HG03159 (cell line): Measurements from ENCODE around the gene PPP2R1B.
"Not testable (repeated sequence)": the region's sequence is repeated elsewhere in the genome, so short reads cannot be mapped to it uniquely, and the experiment has no call there.

Source experiments
- ATAC-seq: cut with Tn5 transposase; IDR thresholded peaks from one replicate; pipeline ENCODE4 v1.9.1; 2021; ENCODE audit warnings: mild to moderate bottlenecking, moderate library complexity; ENCODE audit not compliant: unreplicated experiment

PPP2R1B gene

DNA sequence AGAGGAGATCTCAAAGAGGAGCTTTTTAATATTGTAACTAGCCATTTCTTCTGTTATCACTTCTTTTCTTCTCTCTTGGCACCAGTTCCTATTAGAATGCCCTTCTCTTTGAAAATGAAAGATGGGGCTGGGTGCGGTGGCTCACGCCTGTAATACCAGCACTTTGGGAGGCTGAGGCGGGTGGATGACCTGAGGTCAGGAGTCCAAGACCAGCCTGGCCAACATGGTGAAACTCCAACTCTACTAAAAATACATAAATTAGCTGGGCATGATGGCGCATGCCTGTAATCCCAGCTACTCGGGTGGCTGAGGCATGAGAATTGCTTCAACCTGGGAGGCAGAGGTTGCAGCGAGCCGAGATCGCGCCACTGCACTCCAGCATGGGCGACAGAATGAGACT, 18.1 kb upstream of the PPP2R1B start:
- not testable (repeated sequence) for ATAC-seq

DNA sequence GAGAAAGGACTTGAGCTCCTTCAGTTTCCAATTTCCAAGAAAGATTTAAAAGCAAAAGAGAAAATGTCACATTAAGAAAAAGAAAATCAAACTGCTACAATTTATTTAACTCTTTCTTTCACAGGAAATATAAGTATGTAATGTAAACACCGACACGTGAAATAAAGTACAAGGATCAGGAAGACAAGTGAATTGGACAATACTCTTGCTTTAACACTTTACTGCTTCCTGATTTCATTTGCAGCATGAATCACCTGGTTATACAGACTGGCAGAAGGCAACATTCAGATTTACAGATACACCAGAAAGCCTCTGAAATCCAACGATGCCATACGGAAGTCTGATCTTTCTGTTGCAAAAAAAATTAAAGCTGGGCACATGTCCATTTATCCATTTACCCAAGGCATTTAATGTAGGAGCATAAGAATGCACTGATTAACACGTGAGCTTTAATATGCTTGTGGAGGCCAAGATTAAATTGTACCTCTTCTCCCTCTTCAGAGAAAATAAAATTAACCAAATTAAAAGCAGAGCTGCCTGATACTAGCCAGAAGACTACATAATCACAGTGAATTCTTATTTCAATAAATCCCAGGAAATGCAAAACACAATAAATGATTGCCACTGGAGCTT, 16.0 kb upstream of the PPP2R1B start:
- no peak for ATAC-seq

DNA sequence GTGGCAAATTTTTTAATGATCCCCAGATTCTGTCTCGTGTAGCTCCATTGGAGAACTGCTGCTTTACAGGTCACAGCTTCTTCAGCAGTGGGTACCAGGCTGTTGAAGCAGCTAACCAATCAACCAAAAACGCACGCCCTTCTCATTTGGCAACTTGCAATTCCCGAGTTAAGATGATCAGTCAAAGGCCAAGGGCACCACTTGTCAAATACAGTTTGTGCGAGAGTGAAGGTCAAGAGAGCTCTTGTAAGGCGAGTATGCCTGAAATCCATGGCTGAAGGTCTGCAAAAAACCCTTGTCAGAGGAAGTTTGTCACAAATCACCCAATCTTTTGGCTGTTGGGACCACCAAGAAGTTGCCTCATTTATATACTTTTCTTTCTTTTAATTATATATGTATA, 12.9 kb upstream of the PPP2R1B start:
- ATAC-seq = no peak

DNA sequence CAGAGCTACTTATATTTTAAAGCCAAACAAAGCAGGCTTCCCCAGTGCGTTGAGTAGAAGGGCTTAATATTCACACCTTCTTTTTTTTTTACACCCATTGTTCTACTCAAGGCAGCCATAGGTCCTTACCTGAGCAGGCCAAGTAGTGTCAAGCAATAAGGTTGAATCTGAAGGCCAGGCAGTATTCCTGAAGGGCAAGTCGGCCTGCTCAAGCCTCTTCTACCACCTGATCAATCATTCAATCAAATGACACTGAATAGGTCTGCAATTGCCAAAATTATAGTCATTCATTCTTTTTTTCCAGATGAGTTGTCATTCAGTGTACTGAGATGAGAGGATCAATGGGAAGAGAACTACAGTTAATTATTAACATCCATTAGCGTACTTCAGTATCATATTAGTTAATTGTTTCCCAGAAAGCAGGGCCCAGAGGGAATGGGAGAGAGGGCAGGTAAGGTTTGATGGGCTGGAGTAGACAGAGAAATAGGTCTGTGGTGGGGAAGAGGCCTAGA, 11.9 kb upstream of the PPP2R1B start:
- no peak for ATAC-seq

DNA sequence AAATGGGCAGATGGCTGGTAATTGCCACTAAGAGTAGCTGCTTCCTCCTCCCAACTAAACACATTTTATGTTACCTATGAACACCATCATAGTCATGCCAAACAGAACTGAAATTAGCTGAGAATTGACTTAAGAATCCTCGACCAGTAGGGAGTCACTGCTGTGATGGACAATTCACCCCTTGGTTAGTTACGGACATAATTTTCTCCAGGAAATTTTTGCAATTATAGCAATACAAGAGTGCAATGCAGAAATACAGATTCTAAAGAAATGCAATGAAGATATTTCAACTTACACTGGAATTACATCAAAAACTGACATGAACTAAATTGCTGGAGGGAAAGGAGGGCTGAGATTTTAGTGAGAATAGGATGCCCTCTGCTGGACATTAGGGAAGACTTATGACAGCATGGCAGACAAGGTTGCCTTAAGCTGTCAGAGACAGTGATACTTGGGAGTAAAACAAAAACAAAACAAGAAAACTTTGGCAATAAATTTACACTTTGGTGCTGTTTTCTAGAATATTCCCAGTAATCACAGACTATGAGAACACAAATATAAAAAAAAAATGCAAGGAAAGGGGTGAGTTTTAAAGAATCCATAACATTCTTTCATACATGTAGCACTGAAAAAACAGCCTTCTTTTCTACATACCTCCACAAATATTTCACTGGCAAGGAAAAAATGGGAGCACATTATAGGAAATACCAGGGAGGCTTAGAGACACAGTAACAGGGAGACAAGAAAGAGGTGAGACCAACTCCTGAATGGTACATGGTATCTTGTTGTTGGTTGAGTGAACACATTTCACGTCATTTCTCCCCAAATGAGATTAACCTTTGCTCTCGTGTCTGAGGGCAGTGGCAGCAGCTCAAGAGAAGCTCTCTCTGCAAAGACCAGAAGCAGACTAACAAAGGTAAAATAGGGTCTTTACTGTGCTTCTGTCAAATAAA, 11.2 kb upstream of the PPP2R1B start:
- peak; percentile 55 for ATAC-seq

DNA sequence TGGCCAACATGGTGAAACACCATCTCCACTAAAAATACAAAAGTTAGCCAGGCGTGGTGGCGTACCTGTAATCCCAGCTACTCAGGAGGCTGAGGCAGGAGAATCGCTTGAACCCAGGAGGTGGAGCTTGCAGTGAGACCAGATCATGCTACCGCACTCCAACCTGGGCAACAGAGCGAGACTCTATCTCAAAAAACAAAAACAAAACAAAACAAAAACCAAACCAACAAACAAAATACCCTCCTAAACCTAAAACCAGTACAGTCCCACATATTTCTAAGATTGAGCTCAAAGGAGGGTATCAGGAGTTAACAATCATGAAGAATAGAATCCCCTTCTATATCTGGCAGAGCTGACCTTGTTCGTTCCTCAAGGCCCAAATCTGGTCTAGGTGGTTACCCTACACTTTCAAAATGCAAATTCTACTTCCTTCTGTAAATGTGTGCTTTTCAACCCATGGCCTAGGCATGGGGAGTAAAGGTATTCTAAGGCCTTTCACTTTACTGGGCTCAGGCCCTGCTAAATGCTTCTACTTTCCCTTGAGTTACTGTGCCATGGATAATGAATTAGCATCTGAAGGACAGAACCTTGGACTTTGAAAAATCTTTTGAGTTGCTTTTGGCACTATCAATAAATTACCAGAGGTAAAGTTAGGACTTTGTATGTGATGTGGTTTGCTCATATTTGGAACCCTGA, 10.4 kb upstream of the PPP2R1B start:
- peak; percentile 94 for ATAC-seq

DNA sequence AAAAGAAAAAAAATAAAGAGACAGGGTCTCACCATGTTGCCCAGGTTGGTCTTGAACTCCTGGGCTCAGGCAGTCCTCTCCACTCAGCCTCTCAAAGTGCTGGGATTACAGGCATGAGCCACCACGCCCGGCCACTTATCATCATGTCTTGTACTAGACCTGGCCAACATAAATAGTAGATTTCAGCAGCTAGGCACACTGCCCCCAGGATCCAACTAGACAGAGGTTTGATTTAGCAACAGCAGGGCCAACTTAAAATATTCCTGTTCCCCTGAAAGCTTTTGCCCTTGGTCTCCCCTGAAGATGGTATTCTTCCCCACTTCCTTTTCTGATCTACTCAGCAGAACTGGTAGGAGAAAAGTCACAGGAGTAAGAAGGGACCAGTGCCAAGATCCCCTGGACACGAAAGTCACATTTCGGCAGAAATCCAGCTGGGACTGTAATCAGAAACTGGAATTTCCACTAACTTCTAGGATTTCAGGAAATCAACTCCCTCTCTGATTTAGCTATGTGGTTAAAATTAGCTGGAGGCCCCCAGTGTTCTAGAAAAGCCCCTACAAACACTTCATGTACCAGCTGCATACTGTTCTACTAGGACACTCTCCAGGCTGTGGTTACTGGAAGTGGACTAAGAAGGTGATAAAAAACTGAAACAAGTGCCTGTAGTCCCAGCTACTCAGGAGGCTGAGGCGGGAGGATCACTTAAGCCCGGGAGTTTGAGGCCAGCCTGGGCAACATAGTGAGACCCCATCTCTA, 8.9 kb upstream of the PPP2R1B start:
- no peak for ATAC-seq

DNA sequence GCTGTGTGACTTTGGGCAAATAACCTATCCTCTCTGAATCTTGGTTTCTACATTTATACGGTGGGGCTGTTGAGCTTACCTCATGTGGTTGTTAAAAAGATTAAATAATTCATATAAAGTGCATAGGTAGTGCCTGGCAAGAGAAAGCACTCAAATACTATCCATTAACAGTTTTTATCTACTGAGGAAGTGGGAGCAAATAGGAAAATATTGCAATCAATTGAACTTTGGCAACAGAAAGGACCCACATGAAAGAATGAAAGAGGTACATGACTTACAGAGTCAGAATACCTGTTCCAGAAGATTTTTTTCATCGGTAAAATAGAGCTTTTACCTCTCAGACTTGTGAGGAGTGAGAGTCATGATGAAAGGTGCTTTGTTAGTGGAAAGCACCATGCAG, 6.3 kb upstream of the PPP2R1B start:
- ATAC-seq = no peak

DNA sequence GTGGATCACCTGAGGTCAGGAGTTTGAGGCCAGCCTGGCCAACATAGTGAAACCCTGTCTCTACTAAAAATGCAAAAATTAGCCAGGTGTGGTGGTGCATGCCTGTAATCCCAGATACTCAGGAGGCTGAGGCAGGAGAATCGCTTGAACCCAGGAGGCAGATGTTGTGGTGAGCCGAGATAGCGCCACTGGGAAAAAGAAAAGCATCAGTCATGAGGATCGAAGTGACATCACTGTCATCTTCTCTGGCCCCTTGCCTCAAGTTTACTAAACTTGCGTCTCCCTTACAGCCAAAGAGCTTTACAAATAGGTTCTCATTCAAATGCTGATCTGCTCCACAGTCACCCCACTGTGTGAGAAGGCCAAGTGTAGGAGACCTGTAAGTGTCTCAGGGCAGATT, 5.0 kb upstream of the PPP2R1B start:
- ATAC-seq = not testable (repeated sequence)

DNA sequence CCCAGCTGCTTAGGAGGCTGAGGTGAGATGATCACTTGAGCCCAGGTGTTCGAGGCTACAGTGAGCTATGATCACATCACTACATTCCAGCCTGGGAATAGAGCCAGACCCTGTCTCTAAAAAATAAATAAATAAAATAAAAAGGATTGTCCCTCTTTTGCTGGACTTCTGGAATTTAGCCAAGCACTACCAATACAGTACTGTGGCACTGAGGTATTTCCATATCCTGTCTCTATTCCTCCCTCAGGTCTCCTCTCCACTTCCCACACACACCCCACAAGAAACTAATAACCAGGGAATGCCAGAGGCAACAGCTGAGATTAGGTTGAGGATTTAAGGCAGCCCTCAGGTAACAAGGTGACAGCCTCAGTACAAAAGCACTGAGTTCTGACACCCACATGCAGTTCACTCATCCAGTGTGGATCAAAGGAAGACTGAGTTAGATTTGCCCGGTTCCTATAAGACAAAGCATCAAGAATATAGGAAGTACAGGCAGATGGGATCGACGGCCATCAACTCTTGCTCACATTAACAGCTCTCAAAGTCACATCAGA, 4.5 kb upstream of the PPP2R1B start:
- ATAC-seq = no peak

DNA sequence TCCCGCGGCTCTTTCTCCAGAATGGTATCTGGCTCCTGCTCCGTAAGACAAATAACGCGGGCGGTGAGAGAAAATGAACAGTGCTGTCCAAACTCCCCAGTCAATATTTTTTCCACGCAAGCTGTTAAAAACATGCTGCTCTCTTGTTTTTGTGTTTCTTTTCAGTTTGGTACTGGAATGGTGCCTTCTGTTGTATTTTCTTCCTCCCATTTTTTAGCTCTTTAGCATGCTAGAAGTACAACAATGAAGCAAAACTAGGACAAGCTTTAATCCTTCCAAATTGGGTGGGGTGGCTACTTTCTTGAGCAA, 599 bp upstream of the PPP2R1B start:
- peak; percentile 3 for ATAC-seq

DNA sequence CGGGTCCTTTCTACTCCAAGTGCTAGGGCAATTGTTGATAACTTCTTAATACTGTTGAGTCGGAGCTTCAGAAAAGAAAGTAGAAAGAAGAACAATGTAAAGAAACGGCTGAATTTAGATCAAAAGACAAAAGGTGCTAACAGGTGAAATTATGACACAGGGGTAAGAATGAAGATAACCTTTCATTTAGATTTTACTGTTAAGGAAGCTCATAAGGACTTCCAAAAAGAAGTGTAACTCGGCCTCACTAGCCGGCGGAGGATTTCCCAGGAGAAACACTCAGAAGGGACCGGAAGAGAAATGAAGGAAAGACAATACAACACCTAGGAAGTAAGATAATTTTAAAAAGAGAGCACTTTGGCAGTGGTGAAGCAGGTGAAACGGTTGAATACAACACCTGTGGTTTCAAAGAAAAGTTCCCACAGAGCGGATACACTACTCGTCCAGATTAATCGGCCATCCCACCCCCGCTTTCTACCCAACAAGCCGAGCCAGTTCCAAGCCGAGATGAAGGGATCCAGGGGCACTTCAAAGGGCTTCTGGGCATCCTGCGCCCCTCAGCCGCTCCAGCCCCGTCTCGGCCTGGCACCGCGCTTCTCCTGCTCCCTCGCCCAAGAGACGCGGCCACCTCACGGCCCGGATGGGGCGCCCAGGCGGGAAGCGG, 737 bp downstream of the PPP2R1B start:
- ATAC-seq = peak; percentile 41

DNA sequence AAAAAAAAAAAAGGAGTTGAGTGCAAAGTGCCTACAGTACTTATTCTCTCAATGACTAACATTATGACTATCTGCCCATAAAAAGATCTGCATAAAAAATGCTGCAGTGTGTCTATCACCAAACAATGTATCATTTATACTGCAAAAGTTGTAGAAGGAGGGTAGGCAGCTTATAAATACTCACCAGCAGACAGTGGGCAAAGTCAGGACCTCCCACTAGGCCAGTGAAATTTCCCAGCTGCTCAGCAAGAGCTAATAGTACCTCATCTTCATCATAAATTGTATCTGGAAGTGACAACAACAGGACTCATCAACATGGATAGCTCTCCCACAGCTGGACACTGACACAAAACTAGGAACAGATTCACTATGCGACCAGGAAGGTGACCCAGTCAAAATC, 1.6 kb downstream of the PPP2R1B start:
- ATAC-seq = no peak

DNA sequence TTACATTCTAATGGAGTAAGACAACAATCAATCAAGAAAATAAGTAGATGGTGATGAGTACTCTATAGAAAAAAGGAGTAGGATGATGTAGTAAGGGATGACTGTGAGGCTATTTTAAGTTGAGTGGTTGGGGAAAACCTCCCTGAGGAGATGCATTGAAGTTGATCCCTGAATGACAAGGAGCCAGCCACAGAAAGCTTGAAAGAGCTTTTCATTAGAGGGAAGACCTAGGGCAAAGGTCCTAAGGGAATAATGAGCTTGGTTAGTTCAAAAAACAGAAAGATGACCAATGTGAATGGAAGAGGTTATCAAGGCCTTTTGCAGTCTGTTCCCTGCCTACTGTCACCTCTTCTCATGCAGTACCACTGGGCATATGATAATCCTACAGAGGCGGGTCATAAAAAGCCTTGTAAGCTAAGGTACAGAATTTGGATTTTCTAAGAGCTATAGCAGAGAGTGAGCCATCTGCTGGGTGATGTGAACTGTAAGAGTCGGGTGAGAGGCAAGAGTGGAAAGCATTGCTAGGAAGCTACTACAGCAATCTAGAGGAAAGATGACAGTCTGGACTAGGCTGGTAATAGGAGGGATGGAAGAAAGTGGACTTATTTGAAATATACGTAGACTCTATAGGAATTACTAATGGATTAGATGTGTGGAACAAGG, 3.1 kb downstream of the PPP2R1B start:
- no peak for ATAC-seq

DNA sequence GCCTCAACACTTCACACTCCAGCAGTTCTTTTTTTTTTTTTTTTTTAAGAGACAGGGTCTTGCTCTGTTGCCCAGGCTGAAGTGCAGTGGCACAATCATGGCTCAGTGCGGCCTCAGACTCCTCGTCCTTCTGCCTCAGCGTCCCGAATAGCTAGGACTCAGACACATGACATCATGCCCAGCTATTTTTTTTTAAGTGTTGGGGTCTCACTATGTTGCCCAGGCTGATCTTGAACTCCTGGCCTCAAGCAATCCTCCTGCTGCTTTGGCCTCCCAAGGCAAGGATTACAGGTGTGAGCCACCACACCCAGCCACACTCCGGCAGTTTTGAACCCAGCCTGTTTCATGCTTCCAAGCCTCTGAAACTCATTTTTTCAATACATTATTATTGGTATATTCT, 3.7 kb downstream of the PPP2R1B start:
- ATAC-seq = no peak

DNA sequence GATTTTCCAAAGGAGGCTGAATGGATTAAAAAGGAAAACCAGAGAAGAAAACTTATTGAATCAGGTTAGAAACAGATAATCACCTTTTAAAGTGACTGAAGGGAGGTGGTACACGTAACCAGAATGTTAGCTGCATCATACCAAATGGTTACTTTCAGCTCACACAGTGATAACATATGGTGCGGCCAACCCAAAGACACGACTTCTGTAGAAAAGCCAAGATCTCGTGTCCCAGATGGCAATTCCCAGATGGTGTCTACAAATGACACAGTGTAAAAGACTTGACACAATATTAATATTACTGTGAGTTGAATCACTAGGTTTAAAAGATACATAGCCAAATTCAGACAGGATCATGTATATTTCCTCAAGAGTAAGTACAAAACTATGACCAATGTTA, 5.2 kb downstream of the PPP2R1B start:
- no peak for ATAC-seq

DNA sequence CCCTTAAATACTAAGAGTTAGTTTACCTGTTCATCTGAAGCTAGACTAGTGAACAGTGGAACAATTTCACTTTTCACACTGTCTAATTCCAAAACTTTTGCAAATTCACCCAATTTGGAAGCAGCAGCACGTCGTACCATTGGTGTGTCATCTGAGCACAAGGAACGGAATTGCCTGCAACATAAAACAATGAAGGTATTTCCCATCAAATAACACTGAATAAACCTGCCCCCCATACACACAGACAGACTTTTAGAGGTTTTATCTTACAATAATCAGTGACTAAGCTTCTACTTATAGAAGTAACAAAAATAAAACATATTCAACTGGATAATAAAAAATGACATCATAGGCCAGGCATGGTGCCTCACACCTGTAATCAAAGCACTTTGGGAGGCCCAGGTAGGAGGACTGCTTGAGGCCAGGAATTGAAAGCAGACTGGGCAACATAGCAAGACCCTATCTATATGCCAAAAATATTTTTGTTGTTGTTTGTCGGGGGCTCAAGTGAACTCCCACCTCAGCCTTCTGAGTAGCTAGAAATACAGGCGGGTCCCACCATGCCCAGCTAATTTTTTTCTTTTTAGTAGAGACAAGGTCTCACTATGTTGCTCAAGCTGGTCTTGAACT, 6.3 kb downstream of the PPP2R1B start:
- no peak for ATAC-seq

DNA sequence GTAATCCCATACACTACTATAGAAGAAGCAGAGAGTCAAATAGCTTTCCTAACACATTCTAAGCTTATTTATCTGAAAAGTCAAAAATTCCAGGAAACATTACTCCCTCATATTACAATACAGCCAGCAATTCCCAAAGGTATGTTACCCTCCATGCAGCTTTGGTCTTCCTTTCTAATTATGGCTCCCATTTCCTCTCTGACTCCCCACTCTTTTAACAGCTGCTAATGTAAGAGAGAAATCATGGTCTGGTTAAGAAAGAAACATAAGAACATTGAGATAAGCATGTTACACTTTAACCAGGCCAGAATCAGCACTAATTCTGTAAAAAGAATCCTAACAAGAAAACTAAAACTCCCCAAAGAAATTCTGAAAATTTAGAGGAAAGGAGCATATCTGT, 6.8 kb downstream of the PPP2R1B start:
- no peak for ATAC-seq

DNA sequence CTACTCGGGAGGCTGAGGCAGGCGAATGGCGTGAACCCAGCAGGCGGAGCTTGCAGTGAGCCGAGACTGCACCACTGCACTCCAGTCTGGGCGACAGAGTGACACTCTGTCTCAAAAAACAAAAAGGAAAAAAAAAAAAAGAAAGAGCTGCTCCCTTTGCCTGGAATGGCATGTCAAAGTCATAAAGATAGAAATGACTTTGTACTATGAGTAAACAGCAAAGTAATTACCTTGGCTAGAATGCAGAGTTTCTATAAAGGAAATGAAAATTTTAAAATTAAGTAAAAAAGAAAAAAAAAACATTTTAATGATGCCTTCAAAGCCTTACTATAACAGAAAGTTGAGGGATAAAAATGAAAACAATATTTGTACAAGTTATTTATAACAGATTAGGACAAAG, 10.1 kb downstream of the PPP2R1B start:
- ATAC-seq = no peak
